HG03039 (cell line): ENCODE results near the gene OOSP4B.
"Not testable (repeated sequence)": the region's sequence is repeated elsewhere in the genome, so short reads cannot be mapped to it uniquely, and the experiment has no call there.

Experiments
- ATAC-seq: cut with Tn5 transposase; IDR thresholded peaks from one replicate; pipeline ENCODE4 v1.9.1; 2021; ENCODE audit warnings: mild to moderate bottlenecking, moderate library complexity; ENCODE audit not compliant: unreplicated experiment

OOSP4B gene

DNA sequence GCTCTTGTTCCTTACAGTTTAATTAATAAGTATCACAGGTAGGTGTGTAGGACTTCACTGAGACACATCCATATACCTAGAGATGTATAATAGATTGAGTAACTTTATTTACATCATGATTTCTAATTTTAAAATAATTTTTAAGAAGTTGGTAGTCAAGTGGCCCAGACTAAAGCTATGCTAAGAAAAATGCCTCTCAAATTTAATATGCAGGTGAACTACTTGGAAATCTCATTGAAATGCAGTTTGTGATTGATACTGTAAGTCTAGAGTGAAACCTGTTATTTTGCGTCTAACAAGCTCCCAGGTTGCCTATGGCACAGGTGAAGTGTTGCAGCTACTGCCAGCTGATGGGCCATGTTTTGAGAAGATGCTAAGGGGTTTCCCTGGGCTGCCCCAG is at the start of gene OOSP4B:
OOSP4B (plus strand) TSS at position 301 of the 400 bp plus-strand sequence.
- ATAC-seq = no peak

DNA sequence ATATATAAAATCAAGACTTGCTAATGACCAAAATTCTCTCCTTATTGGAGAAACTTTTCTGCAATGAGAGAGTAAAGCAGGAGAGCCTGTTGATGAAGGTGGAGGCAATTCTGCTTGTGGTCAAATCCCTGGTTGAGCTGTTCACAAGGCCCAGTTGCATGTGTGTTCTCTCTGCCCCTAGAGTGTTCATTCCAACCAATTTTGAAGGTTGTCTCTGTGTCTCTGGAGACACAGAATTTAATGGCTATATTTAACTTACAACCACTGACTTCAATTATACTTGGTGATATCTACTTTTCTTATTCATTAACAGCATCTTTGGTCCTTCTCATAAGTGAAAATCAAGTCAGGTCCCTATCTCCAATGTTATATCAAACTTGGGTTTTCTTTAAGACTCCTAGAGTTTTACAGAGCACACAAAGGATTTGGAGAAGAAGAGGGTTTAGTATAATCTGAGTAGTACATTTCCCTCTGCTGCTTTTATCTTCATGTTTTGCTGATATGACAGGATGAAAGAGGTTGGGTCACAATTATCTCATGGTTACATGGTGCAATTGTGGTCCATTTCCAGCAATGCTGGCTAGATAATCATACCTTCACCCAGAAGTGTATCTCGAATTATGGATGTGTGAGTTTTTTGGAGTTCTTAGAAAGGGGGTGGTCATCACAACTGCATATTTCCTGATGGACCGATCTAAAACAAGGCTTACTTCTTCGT is 49.1 kb upstream of the OOSP4B start:
- no peak for ATAC-seq

DNA sequence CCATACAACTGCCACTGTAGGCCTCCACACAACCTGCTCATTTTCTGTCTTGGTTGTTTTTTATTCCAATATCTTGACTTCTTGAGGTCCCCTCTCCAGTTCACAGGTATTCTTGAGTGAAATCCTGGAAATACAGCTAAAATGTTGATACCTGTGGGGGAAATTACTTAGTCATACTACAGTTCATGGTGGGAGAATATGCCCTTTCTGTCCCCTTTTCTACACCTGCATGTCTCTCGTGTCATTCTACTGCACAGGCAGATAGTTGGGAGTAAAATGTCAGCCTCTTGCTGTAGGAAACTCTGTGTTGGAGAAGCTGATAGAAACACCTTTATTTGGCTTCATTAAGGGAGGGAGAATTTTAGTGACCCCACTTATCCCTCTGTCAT is 48.6 kb upstream of the OOSP4B start:
- no peak for ATAC-seq

DNA sequence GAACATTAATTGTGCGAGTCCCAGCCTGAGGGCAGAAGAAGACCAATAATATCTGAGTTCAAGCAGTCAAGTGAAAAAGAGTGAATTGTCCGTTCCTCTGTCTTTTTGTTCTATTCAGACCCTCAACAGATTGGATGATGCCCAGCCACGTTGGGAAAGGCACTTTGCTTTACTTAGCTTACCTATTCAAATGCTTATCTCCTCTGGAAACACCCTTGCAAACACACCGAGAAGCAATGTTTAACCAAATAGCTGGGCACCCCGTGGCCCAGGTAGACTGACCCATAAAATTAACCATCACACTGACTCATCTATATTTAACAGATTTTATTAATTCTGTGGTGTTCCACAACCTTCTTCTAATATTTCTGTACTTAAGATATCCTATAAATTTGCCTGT is 43.9 kb upstream of the OOSP4B start:
- ATAC-seq = no peak

DNA sequence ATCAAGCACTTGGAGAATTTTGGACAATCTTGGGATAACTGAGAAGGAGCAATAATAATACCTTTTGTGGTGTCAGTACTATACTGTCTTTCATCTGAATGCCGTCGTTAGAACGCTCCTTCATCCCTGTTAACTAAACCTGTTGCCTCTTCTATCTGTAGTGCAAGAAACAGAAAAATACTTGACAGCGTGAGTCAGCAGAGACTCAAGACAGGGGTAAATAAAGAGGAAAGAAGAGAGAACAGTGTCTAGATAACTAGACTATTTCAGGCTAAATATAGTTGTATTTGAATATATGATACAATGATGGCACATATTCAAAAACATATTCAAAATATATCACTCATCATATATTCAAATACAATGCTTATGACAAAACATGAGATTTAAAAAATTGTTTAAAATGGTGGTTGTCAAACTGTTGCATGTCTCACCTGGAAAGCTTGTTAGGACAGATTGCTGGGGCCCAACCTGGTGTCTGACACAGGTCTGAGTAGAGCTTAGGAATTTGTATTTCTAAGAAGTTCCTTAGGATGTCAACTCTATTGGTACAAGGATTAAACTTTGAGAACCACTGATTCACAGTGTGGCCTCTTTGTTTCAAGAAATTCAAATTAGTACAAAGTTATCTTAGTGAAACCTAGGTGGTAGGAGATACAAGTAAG is 35.7 kb upstream of the OOSP4B start:
- no peak for ATAC-seq

DNA sequence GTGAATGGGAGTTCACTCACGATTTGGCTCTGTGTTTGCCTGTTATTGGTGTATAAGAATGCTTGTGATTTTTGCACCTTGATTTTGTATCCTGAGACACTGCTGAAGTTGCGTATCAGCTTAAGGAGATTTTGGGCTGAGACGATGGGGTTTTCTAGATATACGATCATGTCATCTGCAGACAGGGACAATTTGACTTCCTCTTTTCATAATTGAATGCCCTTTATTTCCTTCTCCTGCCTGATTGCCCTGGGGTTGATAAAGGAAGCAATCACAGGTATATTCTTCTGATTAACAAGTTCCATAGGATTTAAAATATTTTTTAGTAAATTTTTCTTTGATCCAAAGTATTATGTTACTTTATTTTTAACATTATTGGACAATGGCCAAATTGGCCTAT is 34.9 kb upstream of the OOSP4B start:
- not testable (repeated sequence) for ATAC-seq

DNA sequence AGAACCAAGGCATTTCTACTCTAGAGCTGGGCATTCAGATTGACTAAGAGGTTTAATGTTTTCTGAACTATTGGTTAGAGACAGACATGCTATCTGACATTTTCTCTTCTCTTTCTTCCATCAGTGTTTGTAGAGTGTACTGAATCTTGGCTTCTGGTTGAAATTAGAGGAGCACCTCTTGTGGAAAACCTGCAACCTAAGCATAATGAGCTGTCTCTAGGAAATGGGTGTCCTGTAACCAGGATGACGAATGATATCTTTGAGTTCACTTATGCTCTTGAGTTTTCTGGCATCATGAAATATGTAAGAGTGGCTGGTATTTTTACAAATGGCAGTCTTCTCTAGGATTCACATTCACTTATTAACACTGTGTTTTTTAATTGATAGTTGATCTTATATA is 33.8 kb upstream of the OOSP4B start:
- no peak for ATAC-seq

DNA sequence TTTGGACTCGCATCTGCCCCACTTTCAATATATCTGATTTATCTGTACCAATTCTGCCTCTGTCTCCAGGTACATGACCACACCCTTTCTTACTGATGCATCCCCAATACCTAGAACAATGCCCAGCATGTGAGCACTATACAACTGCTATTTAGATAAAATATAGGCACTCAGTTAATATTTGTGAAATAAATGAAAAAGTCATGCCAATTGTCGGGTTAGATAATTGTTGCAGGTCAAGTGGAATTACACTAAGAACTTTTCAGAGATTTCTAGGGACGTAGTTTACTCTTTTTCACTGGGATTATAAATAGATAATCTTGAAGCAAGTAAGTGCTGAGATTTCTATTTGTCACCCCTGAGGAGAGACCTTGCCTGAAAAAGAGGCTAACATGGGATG is 32.6 kb upstream of the OOSP4B start:
- no peak for ATAC-seq

DNA sequence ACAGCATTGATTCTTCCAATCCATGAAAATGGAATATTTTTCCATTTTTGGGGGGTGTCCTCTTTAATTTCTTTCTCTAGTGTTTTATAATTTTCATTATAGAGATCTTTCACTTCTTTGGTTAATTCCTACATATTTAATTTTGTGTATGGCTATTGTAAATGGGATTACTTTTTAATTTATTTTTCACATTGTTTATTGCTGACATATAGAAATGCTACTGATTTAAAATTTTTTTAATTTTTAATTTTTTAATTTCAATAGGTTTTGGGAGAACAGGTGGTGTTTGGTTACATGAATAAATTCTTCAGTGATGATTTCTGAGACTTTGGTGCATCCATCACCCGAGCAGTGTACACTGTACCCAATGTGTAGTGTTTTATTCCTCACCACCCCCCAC is 26.6 kb upstream of the OOSP4B start:
- no peak for ATAC-seq

DNA sequence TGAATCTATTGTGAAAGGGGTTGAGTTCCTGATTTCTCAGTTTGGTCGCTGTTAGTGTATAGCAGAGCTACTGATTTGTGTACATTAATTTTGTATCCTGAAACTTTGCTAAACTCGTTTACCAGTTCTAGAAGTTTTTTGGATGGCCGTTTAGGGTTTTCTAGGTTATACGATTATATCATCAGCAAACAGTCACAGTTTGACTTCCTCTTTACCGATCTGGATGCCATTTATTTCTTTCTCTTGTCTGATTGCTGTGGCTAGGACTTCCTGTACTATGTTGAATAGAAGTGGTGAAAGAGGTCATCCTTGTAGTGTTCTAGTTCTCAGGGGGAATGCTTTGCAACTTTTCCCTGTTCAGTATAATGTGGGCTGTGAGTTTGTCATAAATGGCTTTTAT is 24.6 kb upstream of the OOSP4B start:
- ATAC-seq = no peak

DNA sequence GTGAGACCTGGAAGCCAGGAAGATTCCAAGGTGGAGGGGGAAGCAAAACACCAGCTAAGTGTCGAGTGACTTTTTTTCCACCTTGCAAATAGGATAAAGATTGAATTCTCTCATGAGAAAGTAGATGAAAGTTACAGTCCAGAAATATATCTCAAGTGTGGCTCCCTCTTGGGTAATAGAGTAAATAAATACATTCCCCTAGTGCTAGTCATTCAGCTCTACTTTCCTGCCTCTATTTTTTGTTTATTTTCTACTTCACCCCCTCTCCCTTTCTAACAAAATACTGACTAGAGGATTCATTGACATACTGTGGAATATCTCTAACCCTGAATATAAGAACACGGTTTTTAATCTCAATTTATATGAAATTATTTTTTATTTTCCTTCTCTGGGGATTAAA is 19.2 kb upstream of the OOSP4B start:
- ATAC-seq = no peak

DNA sequence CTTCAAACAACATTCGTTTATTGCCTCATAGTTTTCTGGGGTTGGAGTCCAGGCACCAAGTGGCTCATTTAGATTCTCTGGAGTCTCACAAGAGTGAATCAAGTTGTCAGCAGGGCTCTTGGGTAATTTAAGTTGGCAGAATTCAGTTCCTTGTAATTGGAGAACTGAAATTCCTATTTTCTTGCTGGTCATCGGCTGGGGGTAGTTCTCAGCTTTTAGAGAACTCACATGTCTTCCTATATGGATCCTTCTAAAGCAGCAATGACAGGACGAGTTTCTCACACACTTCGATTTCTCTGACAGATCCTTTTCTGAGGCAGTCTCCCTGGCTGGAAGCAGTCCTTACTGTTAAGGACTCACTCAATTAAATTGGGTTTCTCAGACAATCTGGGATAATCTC is 17.3 kb upstream of the OOSP4B start:
- ATAC-seq = no peak

DNA sequence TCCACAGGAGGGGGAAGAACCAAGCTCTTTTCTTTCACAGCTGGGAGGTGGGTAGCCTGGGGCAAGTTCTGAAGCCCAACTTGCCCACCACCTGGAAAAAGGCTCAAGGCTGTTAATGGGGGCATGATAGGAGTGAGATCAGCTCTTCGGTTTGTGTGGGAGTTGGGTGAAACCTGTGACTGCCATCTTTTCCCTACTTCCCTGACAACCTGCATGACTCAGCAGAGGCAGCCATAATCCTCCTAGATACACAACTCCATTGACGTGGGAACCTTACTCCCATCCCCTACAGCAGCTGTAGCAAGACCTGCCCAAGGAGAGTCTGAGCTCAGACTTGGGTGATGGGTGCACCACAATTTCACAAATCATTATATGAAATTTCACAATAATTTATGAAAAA is 13.3 kb upstream of the OOSP4B start:
- no peak for ATAC-seq

DNA sequence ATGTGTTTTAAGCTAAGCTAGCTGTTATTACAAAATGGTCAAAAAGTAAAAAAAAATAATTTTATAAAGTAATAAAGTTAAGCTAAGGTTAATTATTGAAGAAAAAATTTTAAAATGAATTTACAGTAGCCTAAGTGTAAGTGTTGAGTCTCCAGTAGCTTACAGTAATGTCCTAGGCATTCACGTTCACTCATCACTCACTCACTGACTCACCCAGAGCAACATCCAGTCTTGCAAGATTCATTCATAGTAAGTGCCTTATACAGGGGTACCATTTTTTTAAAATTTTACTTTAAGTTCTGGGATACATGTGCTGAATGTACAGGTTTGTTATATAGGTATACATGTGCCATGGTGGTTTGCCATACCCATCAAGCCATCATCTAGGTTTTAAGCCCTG is 11.6 kb upstream of the OOSP4B start:
- no peak for ATAC-seq

DNA sequence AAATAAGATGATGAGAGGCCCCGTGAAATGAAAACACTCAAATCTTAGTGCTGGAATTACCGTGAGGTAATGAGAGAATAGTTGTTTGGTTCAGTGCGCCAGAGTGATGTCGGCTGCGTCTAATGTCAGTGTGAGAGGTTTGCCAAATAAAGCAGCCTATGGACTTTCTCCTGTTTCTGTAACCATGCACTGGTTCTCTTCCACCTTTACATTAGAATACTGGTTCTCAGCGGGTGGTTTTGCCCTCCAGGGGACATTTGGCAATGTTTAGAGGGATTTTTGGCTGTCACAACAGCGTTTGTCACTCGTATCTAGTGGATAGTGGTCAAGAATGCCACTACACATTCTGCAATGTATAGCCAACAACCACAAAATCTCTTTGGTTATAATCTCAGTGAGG is 1.1 kb downstream of the OOSP4B start:
- ATAC-seq = no peak

DNA sequence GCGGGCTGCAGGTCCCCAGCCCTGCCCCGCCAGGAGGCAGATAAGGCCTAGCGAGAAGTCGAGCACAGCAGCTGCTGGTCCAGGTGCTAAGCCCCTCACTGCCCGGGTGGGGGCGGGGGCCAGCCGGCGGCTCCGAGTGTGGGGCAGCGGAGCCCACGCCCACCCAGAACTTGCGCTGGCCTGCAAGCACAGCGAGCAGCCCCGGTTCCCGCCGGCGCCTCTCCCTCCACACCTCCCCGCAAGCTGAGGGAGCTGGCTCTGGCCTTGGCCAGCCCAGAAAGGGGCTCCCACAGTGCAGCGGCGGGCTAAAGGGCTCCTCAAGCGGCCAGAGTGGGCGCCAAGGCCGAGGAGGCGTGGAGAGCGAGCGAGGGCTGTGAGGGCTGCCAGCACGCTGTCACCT is 3.4 kb downstream of the OOSP4B start:
- ATAC-seq = not testable (repeated sequence)

DNA sequence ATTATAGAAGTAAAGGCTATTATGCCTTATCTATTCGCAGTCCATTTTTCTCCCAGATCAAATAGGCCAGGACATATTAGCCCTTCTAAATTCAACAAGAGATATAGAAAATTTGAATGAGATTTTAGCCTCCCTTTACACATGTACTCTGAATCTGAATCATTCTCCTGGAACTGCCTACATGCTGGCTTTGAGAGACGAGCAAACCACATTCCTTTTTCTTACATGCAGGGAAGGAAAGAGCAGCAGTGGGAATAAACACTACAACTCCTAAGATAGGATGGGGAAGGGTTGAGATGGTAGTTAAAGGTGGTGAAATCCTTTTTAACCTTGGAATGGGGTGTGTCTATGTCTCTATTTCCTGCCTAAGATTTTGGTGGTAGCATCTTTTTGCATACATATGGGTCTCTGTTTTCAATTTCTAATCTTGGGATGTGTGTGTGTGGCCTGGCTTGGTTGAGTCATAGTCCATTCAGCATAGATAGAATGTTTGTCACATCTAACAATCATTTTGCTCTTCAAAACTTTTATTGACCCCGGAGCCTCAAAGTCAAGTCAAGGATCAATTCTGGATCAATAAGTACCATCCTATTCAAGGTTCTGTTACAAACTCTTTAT is 12.1 kb downstream of the OOSP4B start:
- no peak for ATAC-seq

DNA sequence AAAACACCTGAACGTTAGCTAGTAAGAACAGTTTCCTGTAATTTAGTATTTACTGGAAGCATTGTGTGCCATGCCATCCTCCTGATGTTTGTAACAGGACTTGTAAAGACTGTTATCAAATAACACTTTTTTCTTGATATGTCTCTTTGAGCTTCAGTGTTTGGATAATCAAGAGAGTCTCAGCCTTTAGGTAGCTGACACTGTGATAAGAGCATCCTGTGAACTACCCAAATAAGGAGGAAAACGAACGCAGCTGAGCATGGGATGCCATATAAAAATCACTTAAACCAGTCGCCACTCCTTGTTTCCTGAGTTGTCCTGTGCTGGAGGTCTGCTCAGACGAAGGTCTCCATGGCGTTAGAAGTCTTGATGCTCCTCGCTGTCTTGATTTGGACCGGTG is 23.1 kb downstream of the OOSP4B start, which contains the start of gene OOSP2:
OOSP2 (plus strand) TSS at position 301 of the 400 bp plus-strand sequence; CDS start at position 352, 51 bp downstream.
- no peak for ATAC-seq

DNA sequence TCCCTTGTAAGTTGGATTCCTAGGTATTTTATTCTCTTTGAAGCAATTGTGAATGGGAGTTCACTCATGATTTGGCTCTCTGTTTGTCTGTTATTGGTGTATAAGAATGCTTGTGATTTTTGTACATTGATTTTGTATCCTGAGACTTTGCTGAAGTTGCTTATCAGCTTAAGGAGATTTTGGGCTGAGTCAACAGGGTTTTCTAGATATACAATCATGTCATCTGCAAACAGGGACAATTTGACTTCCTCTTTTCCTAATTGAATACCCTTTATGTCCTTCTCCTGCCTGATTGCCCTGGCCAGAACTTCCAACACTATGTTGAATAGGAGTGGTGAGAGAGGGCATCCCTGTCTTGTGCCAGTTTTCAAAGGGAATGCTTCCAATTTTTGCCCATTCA is 33.4 kb downstream of the OOSP4B start:
- ATAC-seq = not testable (repeated sequence)

DNA sequence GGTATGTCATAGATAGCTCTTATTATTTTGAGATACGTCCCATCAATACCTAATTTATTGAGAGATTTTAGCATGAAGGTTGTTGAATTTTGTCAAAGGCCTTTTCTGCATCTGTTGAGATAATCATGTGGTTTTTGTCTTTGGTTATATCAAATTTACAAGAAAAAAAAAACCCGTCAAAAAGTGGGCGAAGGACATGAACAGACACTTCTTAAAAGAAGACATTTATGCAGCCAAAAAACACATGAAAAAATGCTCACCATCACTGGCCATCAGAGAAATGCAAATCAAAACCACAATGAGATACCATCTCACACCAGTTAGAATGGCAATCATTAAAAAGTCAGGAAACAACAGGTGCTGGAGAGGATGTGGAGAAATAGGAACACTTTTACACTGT is 33.9 kb downstream of the OOSP4B start:
- not testable (repeated sequence) for ATAC-seq

DNA sequence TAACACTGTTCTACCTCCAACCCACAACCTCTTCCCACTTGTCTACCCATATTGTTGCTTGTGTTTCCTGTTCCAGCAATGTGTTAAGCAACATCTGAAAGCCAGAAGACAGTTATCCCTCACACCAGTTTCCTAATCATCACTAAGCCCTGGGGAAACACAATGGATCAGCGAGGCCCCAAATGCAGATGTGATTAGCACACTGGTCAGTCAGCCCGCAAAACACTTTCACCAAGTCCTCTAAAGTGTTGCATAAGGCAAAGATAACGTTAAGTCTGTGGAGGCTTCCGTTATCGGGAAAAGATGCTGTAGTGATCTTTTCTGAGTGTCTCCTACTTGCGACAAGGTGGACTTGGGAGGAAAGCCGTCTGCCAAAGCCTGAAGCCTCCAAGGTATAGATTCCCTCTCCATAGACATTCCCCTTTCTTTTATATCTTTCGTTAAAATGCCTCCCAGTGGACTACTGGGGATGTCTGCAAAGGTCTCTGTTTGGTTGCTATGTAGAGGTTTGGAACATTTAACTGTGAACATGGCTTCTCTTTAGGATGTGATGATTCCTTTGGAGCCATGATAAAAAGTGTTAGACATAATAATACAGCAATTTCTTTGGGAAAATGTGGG is 39.5 kb downstream of the OOSP4B start, which contains the start of gene MS4A3:
MS4A3 (plus strand) TSS at position 317 of the 621 bp plus-strand sequence. CDS start 4,496 bp downstream, outside the sequence.
- ATAC-seq = no peak

DNA sequence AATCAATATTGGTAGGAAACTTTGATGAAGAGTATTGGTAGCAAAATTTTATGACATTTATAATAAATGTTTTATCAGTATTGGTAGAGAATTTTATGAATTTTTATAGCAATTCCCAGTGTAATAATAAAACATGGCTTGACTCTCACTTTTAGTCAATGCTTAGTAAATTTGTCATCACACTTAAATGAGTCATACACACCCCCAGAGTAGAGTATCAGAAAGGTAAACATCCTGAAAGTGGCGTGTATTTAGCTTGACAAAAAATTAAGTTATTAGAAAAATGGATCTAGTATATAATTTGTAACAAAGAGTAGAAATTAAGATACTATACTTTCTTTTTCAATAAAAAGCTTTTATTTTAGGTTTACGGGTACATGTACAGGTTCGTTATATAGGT is 42.1 kb downstream of the OOSP4B start:
- no peak for ATAC-seq
